GM18502 (cell line): ENCODE results near the gene WDR81.
"Not testable (repeated sequence)": the region's sequence is repeated elsewhere in the genome, so short reads cannot be mapped to it uniquely, and the experiment has no call there.

Source experiments
- ATAC-seq: cut with Tn5 transposase; IDR thresholded peaks from one replicate; pipeline ENCODE4 v1.9.1; 2021; ENCODE audit warnings: mild to moderate bottlenecking; ENCODE audit not compliant: unreplicated experiment, poor library complexity

The WDR81 gene

DNA sequence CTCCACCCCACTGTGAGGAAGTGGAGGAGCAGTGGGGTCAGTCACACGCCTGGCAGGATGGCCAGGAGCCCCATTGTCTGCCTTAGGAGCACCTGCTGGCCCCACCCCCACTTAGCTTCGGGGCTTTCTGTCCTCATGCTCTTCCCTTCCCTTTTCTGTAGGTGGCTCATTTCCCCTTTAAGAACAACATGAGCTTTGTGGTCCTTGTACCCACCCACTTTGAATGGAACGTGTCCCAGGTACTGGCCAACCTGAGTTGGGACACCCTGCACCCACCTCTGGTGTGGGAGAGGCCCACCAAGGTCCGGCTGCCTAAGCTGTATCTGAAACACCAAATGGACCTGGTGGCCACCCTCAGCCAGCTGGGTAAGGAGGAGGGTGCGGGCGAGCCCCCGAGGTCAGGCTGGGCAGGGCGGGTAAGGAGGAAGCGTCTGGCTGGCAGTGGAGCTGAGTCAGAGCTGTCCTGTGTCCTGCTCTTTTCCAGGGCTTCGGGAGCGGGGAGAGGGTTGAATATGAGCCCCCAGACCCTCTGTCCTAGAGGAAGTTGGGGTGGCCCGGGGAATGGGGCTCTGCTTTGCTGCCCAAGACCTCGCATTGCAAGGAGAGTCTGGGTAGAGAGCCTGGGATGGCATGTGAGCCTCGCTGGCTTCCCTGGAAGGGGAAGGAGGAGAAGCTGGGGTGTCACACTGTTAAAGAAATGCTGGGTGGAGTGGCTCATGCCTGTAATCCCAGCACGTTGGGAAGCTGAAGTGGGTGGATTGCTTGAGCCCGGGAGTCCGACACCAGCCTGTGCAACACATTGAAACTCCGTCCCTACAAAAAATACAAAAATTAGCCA lies 28.1 kb downstream of the WDR81 start:
- no peak for ATAC-seq

DNA sequence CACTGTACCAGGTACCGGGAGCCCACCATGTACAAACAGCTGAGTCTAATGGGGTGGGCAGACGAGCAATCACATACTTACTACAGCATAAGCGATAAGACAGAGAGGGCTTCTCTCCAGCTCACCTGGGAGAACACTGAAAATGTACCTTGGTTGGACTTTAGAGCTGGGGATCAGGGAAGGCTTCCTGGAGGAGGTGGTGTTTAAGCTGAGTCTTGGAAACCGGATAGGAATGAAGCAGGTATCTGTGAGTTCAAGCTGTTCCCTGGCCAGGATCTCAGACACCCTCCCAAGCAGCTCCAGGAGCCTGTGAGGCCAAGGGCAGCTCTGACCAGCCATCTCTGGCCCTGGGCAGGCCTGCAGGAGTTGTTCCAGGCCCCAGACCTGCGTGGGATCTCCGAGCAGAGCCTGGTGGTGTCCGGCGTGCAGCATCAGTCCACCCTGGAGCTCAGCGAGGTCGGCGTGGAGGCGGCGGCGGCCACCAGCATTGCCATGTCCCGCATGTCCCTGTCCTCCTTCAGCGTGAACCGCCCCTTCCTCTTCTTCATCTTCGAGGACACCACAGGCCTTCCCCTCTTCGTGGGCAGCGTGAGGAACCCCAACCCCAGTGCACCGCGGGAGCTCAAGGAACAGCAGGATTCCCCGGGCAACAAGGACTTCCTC lies 29.4 kb downstream of the WDR81 start:
- ATAC-seq: no peak

DNA sequence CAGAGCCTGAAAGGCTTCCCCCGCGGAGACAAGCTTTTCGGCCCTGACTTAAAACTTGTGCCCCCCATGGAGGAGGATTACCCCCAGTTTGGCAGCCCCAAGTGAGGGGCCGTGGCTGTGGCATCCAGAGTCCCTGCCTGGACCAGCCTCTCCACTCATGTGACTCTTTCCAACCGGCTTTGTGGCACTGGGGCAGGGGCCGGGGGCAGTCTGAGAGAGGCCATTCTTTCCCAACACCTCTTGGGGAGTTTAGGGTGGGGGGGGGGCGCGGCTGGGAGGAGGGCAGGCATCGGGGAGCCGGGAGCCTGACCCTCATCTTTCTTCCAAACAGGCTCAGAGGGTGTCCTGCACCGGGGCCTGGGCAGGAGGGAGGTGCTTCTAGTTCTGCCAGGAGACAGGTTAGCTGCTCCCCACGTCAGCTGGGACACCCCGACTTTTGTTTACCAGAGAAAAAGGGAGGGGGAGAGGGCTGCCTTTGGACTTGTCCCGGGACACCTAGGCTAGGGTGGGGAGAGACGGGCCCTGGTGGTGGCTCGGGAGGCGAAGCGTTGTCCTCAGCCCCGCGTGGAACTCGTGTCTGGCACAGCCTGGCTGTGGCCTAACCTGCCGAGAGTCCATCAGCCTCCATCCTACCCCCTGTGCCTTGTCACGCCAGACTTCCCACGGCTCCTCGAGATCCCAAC lies 30.1 kb downstream of the WDR81 start:
- ATAC-seq: no peak

DNA sequence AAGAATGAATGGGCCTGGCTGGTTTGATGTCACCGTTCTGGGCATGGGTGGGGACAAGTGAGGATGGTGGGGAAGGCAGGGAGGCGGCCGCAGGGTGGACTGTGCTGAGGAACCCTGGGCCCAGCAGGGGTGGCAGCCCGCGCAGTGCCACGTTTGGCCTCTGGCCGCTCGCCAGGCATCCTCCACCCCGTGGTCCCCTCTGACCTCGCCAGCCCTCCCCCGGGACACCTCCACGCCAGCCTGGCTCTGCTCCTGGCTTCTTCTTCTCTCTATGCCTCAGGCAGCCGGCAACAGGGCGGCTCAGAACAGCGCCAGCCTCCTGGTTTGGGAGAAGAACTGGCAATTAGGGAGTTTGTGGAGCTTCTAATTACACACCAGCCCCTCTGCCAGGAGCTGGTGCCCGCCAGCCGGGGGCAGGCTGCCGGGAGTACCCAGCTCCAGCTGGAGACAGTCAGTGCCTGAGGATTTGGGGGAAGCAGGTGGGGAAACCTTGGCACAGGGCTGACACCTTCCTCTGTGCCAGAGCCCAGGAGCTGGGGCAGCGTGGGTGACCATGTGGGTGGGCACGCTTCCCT lies 30.8 kb downstream of the WDR81 start:
- ATAC-seq: no peak

DNA sequence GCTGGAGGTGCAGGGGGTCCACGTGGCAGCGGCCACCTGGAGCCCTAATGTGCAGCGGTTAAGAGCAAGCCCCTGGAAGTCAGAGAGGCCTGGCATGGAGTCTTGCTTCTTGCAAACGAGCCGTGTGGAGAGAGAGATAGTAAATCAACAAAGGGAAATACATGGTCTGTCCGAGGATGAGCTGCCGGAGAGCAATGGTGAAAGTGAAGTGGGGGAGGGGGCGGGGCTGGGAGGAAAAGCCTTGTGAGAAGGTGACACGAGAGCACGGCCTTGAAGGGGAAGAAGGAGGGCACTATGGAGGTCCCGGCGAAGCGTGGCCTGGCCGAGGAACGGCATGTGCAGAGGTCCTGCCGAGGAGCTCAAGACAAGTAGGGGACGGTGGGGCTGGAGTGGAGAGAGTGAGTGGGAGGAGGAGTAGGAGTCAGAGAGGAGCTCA lies 31.3 kb downstream of the WDR81 start:
- no peak for ATAC-seq

DNA sequence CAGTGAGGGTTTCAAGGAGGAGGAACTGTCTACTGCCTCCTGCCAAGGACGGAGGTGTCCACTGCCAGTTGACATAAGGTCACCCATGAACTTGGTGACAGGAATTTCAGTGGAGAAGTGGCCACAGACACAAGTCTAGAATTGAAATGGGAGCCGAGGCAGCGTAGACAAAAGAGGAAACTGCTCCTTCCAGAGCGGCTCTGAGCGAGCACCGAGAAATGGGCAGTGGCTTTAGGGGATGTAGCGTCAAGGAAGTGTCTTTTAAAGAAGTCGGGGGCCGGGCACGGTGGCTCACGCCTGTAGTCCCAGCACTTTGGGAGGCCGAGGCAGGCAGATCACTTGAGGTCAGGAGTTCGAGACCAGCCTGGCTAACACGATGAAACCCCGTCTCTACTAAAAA lies 34.3 kb downstream of the WDR81 start:
- ATAC-seq: no peak

DNA sequence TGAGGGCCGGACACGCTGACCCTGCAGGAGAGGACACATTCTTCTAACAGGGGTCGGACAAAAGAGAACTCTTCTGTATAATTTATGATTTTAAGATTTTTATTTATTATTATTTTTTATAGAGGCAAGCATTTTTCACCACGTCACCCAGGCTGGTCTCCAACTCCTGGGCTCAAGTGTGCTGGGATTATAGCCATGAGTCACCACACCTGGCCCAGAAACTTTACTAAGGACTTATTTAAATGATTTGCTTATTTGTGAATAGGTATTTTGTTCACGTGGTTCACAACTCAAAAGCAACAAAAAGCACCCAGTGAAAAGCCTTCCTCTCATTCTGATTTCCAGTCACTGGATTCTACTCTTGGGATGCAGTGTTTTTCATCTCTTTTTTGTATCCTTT lies 35.0 kb downstream of the WDR81 start:
- ATAC-seq: no peak

DNA sequence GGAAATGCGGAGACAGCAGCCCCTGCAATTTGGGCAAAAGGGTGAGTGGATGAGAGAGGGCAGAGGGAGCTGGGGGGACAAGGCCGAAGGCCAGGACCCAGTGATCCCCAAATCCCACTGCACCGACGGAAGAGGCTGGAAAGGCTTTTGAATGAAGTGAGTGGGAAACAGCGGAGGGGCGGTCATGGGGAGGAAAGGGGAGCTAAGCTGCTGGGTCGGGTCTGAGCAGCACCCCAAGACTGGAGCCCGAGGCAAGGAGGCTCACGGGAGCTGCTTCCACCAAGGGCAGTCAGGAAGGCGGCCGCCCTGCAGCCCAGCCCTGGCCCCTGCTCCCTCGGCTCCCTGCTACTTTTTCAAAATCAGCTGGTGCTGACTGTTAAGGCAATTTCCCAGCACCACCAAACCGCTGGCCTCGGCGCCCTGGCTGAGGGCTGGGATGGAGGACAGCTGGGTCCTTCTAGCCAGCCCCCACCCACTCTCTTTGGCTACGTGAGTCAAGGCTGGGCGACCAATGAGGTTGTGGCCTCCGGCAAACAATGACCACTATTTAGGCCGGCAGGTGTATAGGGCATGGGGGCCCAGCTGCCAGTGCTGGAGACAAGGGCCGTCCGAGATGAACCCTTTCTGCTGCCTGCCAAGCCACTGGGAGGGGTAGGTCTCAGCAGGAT lies 37.9 kb downstream of the WDR81 start:
- ATAC-seq: no peak

DNA sequence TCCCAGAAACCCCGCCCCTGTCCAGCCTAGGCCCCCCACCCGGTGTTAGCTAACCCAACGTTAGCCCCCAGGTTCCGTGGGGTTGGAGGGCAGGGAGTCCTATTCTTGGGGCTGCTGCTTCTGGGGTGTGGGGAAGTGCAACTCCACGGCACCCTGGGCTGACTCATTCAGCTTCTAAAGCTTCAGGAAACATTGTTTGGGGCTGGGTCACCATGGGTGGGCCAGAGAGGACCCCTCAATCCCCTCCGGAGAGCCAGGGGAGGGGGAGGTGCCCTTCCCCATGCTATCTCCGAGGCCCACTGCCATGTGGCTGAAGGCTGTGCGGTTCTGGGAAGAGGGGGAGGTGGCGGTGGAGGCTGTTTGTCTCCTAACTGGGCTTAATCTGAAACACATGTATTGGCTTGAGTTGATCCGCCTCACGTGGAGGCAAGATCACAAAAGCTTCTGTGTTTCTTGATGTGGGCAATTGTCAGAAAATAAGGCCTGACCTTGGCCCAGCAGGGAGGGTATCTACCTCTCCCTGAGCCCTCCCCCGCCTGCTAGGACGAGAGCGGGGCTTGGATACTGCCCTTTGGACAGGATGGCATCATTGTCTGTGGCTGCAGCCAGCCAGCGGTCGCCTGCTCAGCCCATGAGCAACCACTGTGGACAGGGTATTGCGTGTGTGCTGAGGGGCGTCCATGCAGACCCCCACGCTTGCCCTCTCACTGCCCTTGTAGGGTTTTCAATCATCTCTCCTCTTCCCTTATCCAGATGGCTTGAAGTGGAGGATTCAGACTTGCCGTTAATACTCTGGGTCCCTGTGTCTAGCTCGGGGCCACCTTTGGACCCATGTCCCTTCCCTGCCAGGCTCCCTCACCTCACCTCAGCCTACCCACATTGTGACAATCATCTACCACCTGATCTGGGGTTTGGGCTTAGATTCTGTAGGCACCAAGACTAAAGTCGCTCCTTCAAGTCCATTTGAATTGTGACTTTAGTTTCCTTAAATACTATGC lies 38.7 kb downstream of the WDR81 start:
- ATAC-seq: no peak

DNA sequence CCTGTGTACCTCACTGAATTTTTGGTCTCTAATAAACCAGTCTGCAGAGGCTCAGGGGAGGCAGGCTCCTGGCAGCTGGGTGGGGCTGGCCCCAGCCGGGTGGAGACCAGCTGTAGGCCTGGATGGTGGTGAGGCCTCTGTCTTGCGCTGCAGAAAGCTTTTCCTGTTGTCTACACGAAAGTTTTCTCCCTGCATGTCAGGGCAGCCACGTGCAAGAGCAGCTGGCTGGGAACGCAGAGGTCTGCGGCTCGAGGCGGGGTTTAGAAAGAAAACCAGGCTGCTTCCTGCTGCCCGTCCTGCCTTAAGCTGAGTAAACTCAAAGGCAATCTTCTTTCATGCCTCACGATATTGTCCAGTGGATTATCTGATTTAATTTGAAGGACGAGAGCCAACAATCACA lies 39.8 kb downstream of the WDR81 start:
- ATAC-seq: no peak

DNA sequence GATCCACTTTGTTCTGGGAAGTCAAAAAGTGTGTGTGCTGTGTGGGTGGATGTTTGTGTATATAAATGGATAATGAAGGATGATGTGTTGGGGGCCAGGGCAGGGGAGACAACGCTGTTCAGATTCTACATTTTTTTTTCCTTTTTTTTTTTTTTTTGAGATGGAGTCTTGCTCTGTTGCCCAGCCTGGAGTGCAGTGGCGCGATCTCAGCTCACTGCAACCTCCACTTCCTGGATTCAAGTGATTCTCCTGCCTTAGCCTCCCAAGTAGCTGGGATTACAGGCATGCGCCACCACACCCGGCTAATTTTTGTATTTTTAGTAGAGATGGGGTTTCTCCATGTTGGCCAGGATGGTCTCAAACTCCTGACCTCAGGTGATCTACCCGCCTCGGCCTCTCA lies 40.2 kb downstream of the WDR81 start:
- not testable (repeated sequence) for ATAC-seq

DNA sequence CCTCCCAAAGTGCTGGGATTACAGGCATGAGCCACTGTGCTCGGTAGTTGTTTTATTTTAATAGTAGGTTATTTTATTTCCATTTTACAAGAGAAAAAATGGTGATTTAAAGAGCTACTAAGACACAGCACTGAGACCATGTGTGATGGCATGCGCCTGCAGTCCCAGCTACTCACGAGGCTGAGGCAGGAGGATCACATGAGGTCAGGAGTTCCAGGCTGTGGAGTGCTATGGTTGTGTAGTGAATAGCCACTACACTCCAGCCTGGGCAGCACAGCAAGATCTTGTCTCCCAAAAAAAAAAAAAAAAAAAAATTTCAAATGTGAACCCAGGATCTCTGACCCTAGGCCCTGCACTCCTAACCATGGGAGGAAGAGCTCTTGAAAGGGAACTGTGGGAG lies 41.1 kb downstream of the WDR81 start:
- ATAC-seq: no peak

- ATAC-seq: no peak
Observed at GRCh38 chr17:1766382-1767135, 42.1 kb downstream of the WDR81 start.

DNA sequence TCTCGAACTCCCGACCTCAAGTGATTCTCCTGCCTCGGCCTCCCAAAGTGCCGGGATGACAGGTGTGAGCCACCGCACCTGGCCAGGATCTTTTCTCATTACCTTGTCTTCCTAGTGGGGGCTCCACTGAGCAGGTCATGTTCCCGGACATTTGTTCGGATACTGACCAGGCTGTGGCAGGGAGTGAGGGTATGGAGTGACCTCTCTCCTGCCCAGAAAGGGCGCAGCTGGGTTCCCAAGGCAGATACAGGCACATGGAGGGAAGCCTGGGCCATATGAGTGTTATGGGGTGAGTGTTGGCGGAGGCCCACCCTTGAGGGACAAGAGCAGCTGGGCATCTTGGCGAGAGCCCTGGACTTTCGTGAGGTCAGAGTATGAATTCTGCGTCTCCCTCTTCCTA lies 42.9 kb downstream of the WDR81 start:
- no peak for ATAC-seq

GRCh38 chr17:1769822-1770477 lies 45.4 kb downstream of the WDR81 start:
- ATAC-seq: no peak

GRCh38 chr17:1773000-1773695 lies 48.6 kb downstream of the WDR81 start:
- ATAC-seq: not testable (repeated sequence)

- no peak for ATAC-seq
Observed at GRCh38 chr17:1773696-1774181, 49.2 kb downstream of the WDR81 start.
